Keratinocyte (primary cell): ENCODE data around the gene CMIP. TPM values are rescaled to one million over a fixed set of nuclear protein-coding genes. Genes with fewer than 3 reads are reported as not detected.

ENCODE experiments used
- DNase-seq: peaks from one replicate; pipeline ENCODE4 v3.0.0-alpha.2; 2011; ENCODE audit warnings: low read depth, missing footprints, low spot score
- FAIRE-seq: peaks from 2 replicates; lab custom pipeline; 2011; peaks lifted over from hg19 to GRCh38; lab: Jason Lieb, UNC
- H2AFZ ChIP-seq: 2 replicates; pipeline ENCODE4 v1.6.0; 2012; ENCODE audit warnings: low read length, control low read depth, inconsistent platforms; ENCODE audit not compliant: control insufficient read depth
- H3K27ac ChIP-seq: 2 replicates; pipeline ENCODE4 v1.5.1; 2011; ENCODE audit warnings: low read length; ENCODE audit not compliant: control insufficient read depth, insufficient read depth
- H3K27me3 ChIP-seq: 3 replicates; pipeline ENCODE4 v1.6.0; 2011; ENCODE audit warnings: low read length; ENCODE audit not compliant: control insufficient read depth, insufficient read depth; ENCODE audit errors: extremely low read depth
- H3K36me3 ChIP-seq, 2 experiments: 2 replicates in 1 of 2; 3 replicates in 1 of 2; pipeline ENCODE4 v1.5.1; 2011; ENCODE audit warnings: low read length in 2 of 2, mild to moderate bottlenecking in 1 of 2; ENCODE audit not compliant: control insufficient read depth in 2 of 2, insufficient read depth in 2 of 2; ENCODE audit errors: extremely low read depth in 1 of 2
- H3K4me1 ChIP-seq: 3 replicates; pipeline ENCODE4 v1.5.1; 2011; ENCODE audit warnings: low read length; ENCODE audit not compliant: control insufficient read depth, insufficient read depth; ENCODE audit errors: extremely low read depth
- H3K4me2 ChIP-seq: 3 replicates; pipeline ENCODE4 v1.6.0; 2011; ENCODE audit warnings: low read depth, low read length; ENCODE audit not compliant: control insufficient read depth, insufficient read depth; ENCODE audit errors: extremely low read depth
- H3K4me3 ChIP-seq, 3 experiments: fragments of 200-600 bp in 1 of 3; sonication (generic) in 1 of 3; 2 replicates in 2 of 3; 3 replicates in 1 of 3; pipeline ENCODE4 v1.5.1; 2011 to 2016; ENCODE audit warnings: low read length in 3 of 3, mild to moderate bottlenecking in 3 of 3, control low read depth in 2 of 3, inconsistent platforms in 1 of 3, low read depth in 1 of 3, mixed read lengths in 1 of 3, mixed run types in 1 of 3, moderate library complexity in 1 of 3; ENCODE audit not compliant: control insufficient read depth in 2 of 3, insufficient read depth in 2 of 3; ENCODE audit errors: extremely low read depth in 1 of 3
- H3K79me2 ChIP-seq: 2 replicates; pipeline ENCODE4 v1.6.0; 2012; ENCODE audit warnings: low read length; ENCODE audit not compliant: control insufficient read depth, insufficient read depth
- H3K9ac ChIP-seq: 3 replicates; pipeline ENCODE4 v1.6.0; 2011; ENCODE audit warnings: low read length; ENCODE audit not compliant: control insufficient read depth, insufficient read depth; ENCODE audit errors: extremely low read depth
- H3K9me1 ChIP-seq: 3 replicates; pipeline ENCODE4 v1.6.0; 2011; ENCODE audit warnings: low read length; ENCODE audit not compliant: control insufficient read depth, insufficient read depth; ENCODE audit errors: extremely low read depth
- H3K9me3 ChIP-seq: 2 replicates; pipeline ENCODE4 v1.5.1; 2012; ENCODE audit warnings: low read depth, low read length; ENCODE audit not compliant: control insufficient read depth
- H4K20me1 ChIP-seq: 3 replicates; pipeline ENCODE4 v1.6.0; 2011; ENCODE audit warnings: low read length; ENCODE audit not compliant: control insufficient read depth, insufficient read depth; ENCODE audit errors: extremely low read depth
- CTCF ChIP-seq, 3 experiments: IDR thresholded peaks in 1 of 3; conservative IDR thresholded peaks in 1 of 3; optimal IDR thresholded peaks in 1 of 3; 2 replicates in 2 of 3; 3 replicates in 1 of 3; pipeline versions ENCODE3 to v1.5.1; 2011; ENCODE audit warnings: low read length in 3 of 3, mild to moderate bottlenecking in 3 of 3, moderate library complexity in 2 of 3, control low read depth in 1 of 3, inconsistent platforms in 1 of 3; ENCODE audit not compliant: insufficient read depth in 2 of 3; ENCODE audit errors: extremely low read depth in 1 of 3
- EZH2 ChIP-seq: IDR thresholded peaks from one replicate; pipeline ENCODE4 v1.6.1; 2012; ENCODE audit warnings: inconsistent platforms, mild to moderate bottlenecking, low read length, moderate library complexity
- dilution Hi-C: fragments of 300-500 bp; cut with MboI; formaldehyde crosslinking; loops from one replicate; pipeline ENCODE4 v1.7.0; 2020; ENCODE audit warnings: low sequenced_read_pairs; ENCODE audit not compliant: extremely low pct_ligation_motif_present
- polyA plus RNA-seq, 5 experiments: library from polyadenylated mRNA; depleted of rRNA in 3 of 5; stranded (reverse) in 3 of 5; stranded (forward) in 1 of 5; unstranded in 1 of 5; fragments of >200 nt; gene quantifications; 1 replicate in 1 of 5; 2 replicates in 3 of 5; 3 replicates in 1 of 5; pipeline versions ENCODE4 v1.2.1 to v1.2.3, GENCODE V29; 2011 to 2012; ENCODE audit warnings: missing spikeins in 2 of 5, low read depth in 1 of 5, low replicate concordance in 1 of 5

The CMIP gene
- polyA plus RNA-seq, 1 donor (not counting 4 experiments of a cell fraction or from before 2014, with no cell fraction given): 5.0 TPM

GRCh38 chr16:81700071-81700779 is 255.6 kb downstream of the CMIP start:
- dilution Hi-C loops: no loop called here

DNA sequence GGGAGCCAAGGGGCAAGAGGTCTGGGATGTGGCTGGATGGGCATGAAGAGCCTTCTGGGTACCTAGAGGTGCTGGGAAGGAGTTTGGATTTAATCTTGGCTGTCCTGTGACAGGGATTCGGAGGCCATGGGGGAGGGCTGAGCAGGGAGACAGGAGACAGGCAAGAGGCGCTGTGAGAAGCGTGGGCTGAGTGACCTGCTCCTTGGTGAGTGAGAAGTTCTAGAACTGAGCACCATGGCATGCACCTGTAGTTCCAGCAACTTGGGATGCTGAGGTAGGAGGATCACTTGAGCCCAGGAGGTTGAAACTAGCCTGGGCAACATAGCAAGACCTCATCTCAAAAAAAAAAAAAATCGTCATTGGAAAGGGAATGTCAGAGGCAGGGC is 256.2 kb downstream of the CMIP start:
- Histone ChIP-seq H3K9me1 (peaks cover 4% of the 10 kb centered on the region), H3K27ac (no peak overlapping the region), H3K27me3 (no peaks in the 10 kb centered on the region), H3K4me2 (no peak overlapping the region), H3K79me2 (no peaks in the 10 kb centered on the region), H4K20me1 (peaks cover 6% of the 10 kb centered on the region), H3K9me3 (no peaks in the 10 kb centered on the region), H3K36me3 (peaks cover 30 to 60% of the 10 kb centered on the region in 2 experiments), H3K4me1 (peaks cover 10% of the 10 kb centered on the region), H3K9ac (no peak overlapping the region), H3K4me3 (no peak overlapping the region), H2AFZ (no peak overlapping the region)
- DNase-seq (no peak), FAIRE-seq (no peak)
- dilution Hi-C loops: no loop called here
- TF ChIP-seq CTCF (optimal IDR thresholded peaks at IDR 0.05 in 1 of 3, IDR thresholded peaks at IDR 0.05 in 1 of 3, conservative IDR thresholded peaks at IDR 0.05 in 1 of 3; ENCODE audit: extremely low read depth in 1 of 3, insufficient read depth in 2 of 3, low read length in 3 of 3) (no peak), EZH2 (no peak)

More at GRCh38 chr16:81700071-81700779, 255.6 kb downstream of the CMIP start:
- H3K27me3 ChIP-seq: no peaks in the 10 kb centered on the region
- H3K36me3 ChIP-seq: peaks cover 27 to 56% of the 10 kb centered on the region in 2 experiments
- no peak overlapping the region for H3K4me2 ChIP-seq
- no peak overlapping the region for H2AFZ ChIP-seq
- H3K9ac ChIP-seq: no peak overlapping the region
- no peaks in the 10 kb centered on the region for H3K9me3 ChIP-seq
- H3K4me3 ChIP-seq: no peak overlapping the region
- no peak overlapping the region for H3K27ac ChIP-seq
- peaks cover 4% of the 10 kb centered on the region for H3K9me1 ChIP-seq
- H3K79me2 ChIP-seq: no peaks in the 10 kb centered on the region
- no peak for FAIRE-seq
- TF ChIP-seq CTCF (optimal IDR thresholded peaks at IDR 0.05 in 1 of 3, IDR thresholded peaks at IDR 0.05 in 1 of 3, conservative IDR thresholded peaks at IDR 0.05 in 1 of 3; ENCODE audit: extremely low read depth in 1 of 3, insufficient read depth in 2 of 3, low read length in 3 of 3): no peak
- TF ChIP-seq EZH2: no peak
- H4K20me1 ChIP-seq: peaks cover 6% of the 10 kb centered on the region
- H3K4me1 ChIP-seq: peaks cover 16% of the 10 kb centered on the region
- DNase-seq: no peak
